HG03575 (cell line): ENCODE measurements around the gene HSPB8.

ENCODE experiments used
- ATAC-seq: cut with Tn5 transposase; IDR thresholded peaks from one replicate; pipeline ENCODE4 v1.9.1; 2021; ENCODE audit not compliant: unreplicated experiment, insufficient number of reproducible peaks, low FRiP score; ENCODE audit errors: extremely low read depth

Gene HSPB8, protein sequence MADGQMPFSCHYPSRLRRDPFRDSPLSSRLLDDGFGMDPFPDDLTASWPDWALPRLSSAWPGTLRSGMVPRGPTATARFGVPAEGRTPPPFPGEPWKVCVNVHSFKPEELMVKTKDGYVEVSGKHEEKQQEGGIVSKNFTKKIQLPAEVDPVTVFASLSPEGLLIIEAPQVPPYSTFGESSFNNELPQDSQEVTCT

GRCh38 chr12:119178544-119179334 lies at the start of gene HSPB8:
HSPB8 (plus strand) TSS chr12:119178931; CDS start chr12:119179313, 382 bp downstream.
- no peak for ATAC-seq

DNA sequence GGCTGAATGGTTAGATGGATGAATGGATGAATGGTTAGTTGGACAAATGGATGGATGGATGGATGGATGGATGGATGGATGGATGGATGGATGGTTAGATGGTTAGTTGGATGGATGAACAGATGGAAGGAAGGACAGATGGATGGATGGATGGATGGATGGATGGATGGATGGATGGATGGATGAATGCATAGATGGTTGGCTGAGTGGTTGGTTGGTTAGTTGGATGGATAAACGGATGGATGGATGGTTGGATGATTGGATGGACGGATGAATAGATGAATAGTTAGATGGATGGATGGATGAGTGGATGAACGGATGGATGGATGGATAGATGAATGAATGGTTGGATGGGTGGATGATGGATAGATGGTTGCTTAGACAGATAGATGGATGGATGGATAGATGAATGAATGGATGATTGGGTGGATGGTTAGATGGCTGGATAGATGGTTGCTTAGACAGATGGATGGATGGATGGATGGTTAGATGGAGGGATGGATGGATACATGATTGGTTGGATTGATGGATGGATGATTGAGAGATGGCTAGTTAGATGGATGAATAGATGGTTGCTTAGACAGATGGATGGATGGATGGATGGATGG lies 48.8 kb upstream of the HSPB8 start:
- ATAC-seq = no peak

DNA sequence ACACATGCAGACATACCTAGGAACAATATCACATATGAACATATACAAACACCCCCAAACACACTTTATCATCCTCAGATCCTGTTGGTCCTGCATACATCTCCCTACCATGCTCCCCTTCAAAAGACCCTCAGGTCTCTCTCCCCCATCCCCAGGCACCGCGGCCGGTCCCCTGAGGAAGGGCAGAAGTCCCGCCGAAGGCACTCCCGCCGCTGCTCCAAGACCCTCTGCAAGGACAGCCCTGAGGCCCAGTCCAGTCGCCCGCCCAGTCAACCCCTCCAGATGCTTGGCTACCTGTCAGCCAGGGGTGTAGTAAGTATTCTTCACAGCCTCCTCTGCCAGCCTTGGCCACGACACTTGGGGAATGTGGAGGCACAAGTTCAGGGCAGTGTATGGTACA lies 48.2 kb upstream of the HSPB8 start:
- no peak for ATAC-seq

DNA sequence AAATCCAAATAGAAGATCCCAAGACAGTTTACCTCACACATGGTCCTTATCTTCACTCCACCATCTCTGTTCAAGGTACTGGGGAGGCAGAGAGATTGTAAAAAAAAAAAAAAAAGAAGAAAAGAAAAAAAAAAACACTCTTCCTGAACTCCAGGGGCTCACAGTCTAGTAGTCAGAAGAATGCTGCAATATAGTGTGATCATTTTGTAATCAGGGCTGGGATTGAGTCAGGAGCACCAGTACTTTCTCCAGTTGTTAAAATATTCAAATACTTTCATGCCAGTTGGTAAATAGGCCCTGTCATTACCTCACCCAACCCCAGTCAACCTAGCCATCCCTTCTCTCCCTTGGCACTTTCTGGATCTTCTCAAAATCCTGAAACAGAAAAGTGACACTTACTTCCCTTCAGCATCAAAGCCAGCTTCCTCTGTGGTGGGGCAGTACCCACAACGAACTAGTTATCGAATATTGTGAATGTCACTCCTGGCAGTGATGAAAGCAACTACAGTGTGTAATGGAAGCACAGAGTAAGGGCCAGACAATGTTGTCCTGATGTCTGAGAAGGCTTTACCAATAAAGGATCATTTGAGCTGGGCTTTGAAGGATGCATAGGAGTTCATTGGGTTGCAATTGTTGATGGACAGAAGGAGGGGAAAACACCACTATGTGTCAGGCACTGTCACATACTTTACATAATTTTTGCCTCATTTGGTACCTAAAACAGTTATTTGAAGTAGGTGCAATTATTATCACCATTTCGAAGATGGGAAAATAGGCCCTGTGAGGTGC lies 44.3 kb upstream of the HSPB8 start:
- no peak for ATAC-seq

GRCh38 chr12:119136811-119137410 lies 41.8 kb upstream of the HSPB8 start:
- ATAC-seq = no peak

DNA sequence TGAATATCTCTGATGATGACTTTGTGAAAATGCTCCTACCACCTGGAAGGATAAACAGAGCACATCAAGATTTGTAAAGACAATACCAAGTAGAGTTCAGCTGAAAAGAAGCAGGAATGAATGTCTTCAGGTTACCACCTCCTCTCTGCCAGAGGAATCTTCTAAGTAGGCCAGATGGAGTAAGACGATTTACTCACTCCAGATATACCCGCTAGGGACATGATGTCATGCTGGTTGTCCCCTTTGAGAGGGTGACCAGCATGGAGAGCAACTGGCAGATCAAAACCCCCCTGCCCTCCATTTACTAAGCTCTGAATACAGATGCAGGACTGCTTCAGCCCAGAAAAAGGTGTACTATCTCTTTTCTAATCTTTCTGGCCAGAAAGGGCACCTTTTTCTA lies 39.3 kb upstream of the HSPB8 start:
- ATAC-seq = no peak

GRCh38 chr12:119145367-119145766 lies 33.4 kb upstream of the HSPB8 start:
- no peak for ATAC-seq

DNA sequence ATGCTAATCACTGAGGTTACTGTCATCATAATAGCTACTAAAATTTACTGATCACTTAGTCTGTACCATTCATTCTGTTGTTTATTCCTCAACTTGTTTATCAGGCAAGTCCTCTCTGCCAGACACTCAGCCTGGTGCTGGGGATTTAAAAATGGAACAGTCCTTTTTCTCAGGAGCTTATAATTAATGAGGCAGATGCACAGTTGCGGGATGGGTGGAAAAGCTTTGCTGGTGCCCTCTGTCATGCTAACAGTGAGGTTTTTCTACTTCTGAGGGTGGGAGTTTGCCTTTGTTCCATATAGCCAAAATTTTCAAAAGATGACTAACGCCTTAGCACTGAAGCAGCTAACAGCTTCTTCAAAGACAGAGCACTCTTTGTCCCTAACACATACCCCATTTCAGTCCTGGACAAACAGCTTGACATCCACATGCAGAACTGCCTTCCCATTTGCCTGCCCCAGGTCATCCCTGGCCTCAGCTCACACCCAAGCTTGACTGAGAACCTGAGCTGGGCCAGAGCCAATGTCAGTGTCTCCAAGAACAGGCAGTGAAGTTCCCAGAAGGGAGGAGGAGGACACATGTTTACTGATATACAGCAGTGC lies 30.8 kb upstream of the HSPB8 start:
- no peak for ATAC-seq

GRCh38 chr12:119149270-119149669 lies 29.5 kb upstream of the HSPB8 start:
- ATAC-seq = no peak

- ATAC-seq = no peak
Measured at GRCh38 chr12:119151445-119152026, 27.2 kb upstream of the HSPB8 start.

GRCh38 chr12:119153477-119154434 lies 25.0 kb upstream of the HSPB8 start:
- no peak for ATAC-seq

- ATAC-seq = no peak
Measured at GRCh38 chr12:119154435-119154818, 24.3 kb upstream of the HSPB8 start.

DNA sequence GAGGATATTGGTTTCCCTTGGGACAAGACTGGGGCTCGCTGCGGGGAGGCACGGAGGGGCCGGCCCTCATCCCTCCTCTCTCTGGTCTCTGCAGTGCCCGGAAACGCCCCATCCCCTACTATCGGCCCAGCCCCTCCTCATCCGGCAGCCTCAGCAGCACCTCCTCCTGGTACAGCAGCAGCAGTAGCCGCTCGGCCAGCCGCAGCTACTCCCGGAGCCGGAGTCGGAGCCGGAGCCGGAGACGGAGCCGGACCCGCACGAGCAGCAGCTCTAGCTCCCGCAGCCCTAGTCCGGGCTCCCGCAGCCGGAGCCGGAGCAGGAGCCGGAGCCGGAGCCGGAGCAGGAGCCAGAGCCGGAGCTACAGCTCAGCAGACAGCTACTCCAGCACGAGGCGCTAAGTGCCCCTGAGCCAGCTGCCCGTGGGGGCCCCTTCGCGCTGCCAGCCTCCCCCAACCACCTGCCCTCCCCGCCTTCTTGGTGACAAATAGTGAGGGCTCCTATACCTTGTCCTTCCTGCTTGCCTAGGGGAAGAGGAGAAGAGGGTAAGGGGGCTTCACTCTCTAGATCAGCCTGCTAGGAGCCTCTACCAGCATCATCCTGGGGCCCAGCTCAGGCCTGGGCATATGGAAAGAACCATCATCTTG lies 22.2 kb upstream of the HSPB8 start:
- ATAC-seq = no peak

DNA sequence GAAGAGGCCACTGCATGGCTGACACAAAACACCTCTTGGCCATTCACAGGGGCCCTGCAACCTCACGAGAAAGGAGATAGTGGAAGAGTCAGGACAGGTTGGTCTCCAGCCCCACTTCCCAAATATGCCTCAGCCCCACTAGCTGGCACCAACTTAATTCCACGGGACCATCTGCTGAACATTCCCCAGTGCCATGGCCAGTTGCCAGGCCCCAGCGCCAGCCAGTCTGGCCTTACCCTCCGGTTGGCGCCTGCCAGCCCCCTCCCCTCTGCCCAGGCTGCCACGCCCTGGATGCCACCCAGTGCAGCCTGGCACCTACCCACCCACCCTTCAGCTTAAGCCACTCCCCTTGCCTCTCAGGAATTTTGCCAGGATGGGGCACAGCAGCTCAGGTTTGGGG lies 21.2 kb upstream of the HSPB8 start:
- no peak for ATAC-seq

- ATAC-seq = no peak
Measured at GRCh38 chr12:119157978-119158377, 20.8 kb upstream of the HSPB8 start.

DNA sequence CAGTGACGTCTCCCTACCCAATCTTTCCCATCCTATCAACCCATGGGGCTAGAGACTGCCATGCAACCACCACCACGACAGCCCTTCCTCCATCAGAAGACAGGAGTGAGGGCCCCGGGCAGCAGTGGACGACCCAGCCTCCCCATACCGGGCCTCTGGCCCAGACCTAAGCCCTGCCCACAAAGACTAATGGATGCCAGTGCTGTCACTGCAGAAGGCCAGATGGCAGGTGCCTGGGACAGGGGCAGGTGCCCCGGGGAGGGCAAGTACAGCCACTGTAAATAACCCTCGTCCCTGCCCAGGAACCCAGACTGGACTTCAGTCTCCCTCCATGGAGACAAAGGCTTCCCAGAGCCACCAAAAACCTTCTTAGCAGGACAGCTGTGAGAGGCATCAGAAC lies 20.3 kb upstream of the HSPB8 start:
- ATAC-seq = no peak

DNA sequence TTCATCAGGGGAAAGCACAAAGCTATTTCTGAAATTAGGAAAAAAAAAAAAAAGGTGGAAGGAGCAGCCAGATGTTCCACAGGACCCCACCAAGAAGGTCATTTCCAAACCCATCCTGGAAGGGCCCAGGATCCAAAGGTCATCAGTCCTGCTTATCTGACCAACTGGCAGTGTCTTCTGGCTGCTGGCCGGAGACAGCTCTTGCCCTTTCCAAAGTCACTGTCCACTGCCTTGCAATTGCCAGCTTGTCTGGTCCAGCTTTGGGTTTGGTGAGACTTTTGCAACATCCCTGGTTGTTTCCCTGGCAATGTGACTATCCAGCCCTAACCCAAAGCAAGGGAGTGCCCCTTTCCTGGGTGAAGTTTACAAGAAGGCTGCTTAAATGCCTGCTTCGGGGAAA lies 18.9 kb upstream of the HSPB8 start:
- no peak for ATAC-seq
